MM.1S (cell line): Measurements from ENCODE around the gene DAP.

Source experiments
- DNase-seq: peaks from one replicate; pipeline ENCODE4 v3.0.0-alpha.2; 2015
- H2AFZ ChIP-seq: fragments of 300-600 bp; sonication (generic); 2 replicates; pipeline ENCODE4 v1.6.0; 2016; ENCODE audit warnings: antibody characterized with exemption, low read length
- H3F3A ChIP-seq: fragments of 300-600 bp; sonication (generic); 2 replicates; pipeline ENCODE4 v1.6.1; 2016; ENCODE audit warnings: mild to moderate bottlenecking, antibody characterized with exemption, low read length, moderate library complexity, mixed read lengths; ENCODE audit not compliant: insufficient read depth
- H3K27ac ChIP-seq: fragments of 300-600 bp; sonication (generic); 2 replicates; pipeline ENCODE4 v1.5.1; 2016; ENCODE audit warnings: mild to moderate bottlenecking, low read length
- H3K27me3 ChIP-seq: fragments of 300-600 bp; sonication (generic); replicated peaks from 2 replicates; pipeline ENCODE4 v1.6.0; 2016; ENCODE audit warnings: low read length; ENCODE audit not compliant: insufficient read depth
- H3K36me3 ChIP-seq: fragments of 300-600 bp; sonication (generic); replicated peaks from 2 replicates; pipeline ENCODE4 v1.6.1; 2016; ENCODE audit warnings: mild to moderate bottlenecking, low read length, mixed read lengths; ENCODE audit not compliant: insufficient read depth
- H3K4me1 ChIP-seq: fragments of 300-600 bp; sonication (generic); 2 replicates; pipeline ENCODE4 v1.6.1; 2016; ENCODE audit warnings: low read length, mixed read lengths
- H3K4me2 ChIP-seq: fragments of 300-600 bp; sonication (generic); 2 replicates; pipeline ENCODE4 v1.6.0; 2016; ENCODE audit warnings: low read depth, low read length
- H3K4me3 ChIP-seq: fragments of 300-600 bp; sonication (generic); 2 replicates; pipeline ENCODE4 v1.5.1; 2016; ENCODE audit warnings: low read length, mixed read lengths
- H3K79me2 ChIP-seq: fragments of 300-600 bp; sonication (generic); 2 replicates; pipeline ENCODE4 v1.6.1; 2016; ENCODE audit warnings: mixed run types, low read length, mixed read lengths
- H3K9ac ChIP-seq: fragments of 300-600 bp; sonication (generic); 2 replicates; pipeline ENCODE4 v1.6.1; 2016; ENCODE audit warnings: low read length, mixed read lengths
- H3K9me2 ChIP-seq: fragments of 300-600 bp; sonication (generic); replicated peaks from 2 replicates; pipeline ENCODE4 v1.6.1; 2016; ENCODE audit warnings: mild to moderate bottlenecking, low read length, mixed read lengths; ENCODE audit not compliant: insufficient read depth
- H3K9me3 ChIP-seq: fragments of 300-600 bp; sonication (generic); replicated peaks from 2 replicates; pipeline ENCODE4 v1.6.1; 2016; ENCODE audit warnings: mild to moderate bottlenecking, low read length, mixed read lengths; ENCODE audit not compliant: insufficient read depth
- H4K20me1 ChIP-seq: fragments of 300-600 bp; sonication (generic); 2 replicates; pipeline ENCODE4 v1.6.1; 2016; ENCODE audit warnings: mild to moderate bottlenecking, low read length, moderate library complexity, mixed read lengths; ENCODE audit not compliant: insufficient read depth
- CTCF ChIP-seq: fragments of 300-600 bp; sonication (generic); IDR thresholded peaks from 2 replicates; pipeline ENCODE4 v1.5.1; 2016; ENCODE audit warnings: antibody characterized with exemption, low read length, mixed read lengths
- EZH2 ChIP-seq: fragments of 300-600 bp; sonication (generic); optimal IDR thresholded peaks from 2 replicates; pipeline ENCODE3; 2017; ENCODE audit warnings: low read depth, mild to moderate bottlenecking, antibody characterized with exemption, low read length, mixed read lengths
- EZH2phosphoT487 ChIP-seq: fragments of 300-600 bp; sonication (generic); IDR thresholded peaks from 2 replicates; pipeline ENCODE4 v1.6.1; 2018; ENCODE audit warnings: antibody characterized with exemption, low read length

DAP gene

GRCh38 chr5:10761185-10761932, at the start of gene DAP:
DAP (minus strand) TSS chr5:10761234; CDS start chr5:10761068, 166 bp downstream.
- peak; percentile 92 for DNase-seq
- Histone ChIP-seq H3K9ac (peak within 1 kb of the TSS; percentile 62), H3F3A (0 out of 2 replicates have a peak, but pooled peaks cover 6% of the 10 kb centered on the region), H3K27ac (peak within 1 kb of the TSS; percentile 13; the same call in 1 of the 2 replicates), H3K9me2 (no peaks in the 10 kb centered on the region), H3K27me3 (no peaks in the 10 kb centered on the region), H3K36me3 (no peaks in the 10 kb centered on the region), H4K20me1 (no peaks in the 10 kb centered on the region), H3K9me3 (no peaks in the 10 kb centered on the region), H2AFZ (peak within 1 kb of the TSS; percentile 82), H3K4me2 (peak within 1 kb of the TSS; percentile 95), H3K4me1 (0 out of 2 replicates have a peak, but pooled peaks cover 7% of the 10 kb centered on the region), H3K4me3 (peak within 1 kb of the TSS; percentile 64), H3K79me2 (peaks cover 42% of the 10 kb centered on the region)
- TF ChIP-seq EZH2 (no peak), EZH2phosphoT487 (no peak), CTCF (no peak)

GRCh38 chr5:10808347-10809226, 47.6 kb upstream of the DAP start:
- H3K36me3 ChIP-seq = no peaks in the 10 kb centered on the region
- no peak overlapping the region for H3K4me2 ChIP-seq
- no peaks in the 10 kb centered on the region for H3K27me3 ChIP-seq
- no peaks in the 10 kb centered on the region for H4K20me1 ChIP-seq
- TF ChIP-seq EZH2 = no peak
- TF ChIP-seq EZH2phosphoT487 = no peak
- no peak for TF ChIP-seq CTCF
- no peaks in the 10 kb centered on the region for H3K4me1 ChIP-seq
- H3K9me2 ChIP-seq = no peaks in the 10 kb centered on the region
- no peak overlapping the region for H2AFZ ChIP-seq
- H3K9ac ChIP-seq = no peak overlapping the region
- H3K9me3 ChIP-seq = no peaks in the 10 kb centered on the region
- no peaks in the 10 kb centered on the region for H3K79me2 ChIP-seq
- H3K4me3 ChIP-seq = no peak overlapping the region
- no peak for DNase-seq
- H3K27ac ChIP-seq = no peak overlapping the region
- H3F3A ChIP-seq = no peaks in the 10 kb centered on the region

- no peak overlapping the region for H3K4me3 ChIP-seq
- H3F3A ChIP-seq = peaks cover 10% of the 10 kb centered on the region; the same call in 1 of the 2 replicates
- no peaks in the 10 kb centered on the region for H4K20me1 ChIP-seq
- H3K27ac ChIP-seq = peak overlapping the region; percentile 6; the same call in 1 of the 2 replicates
- H3K9ac ChIP-seq = no peak overlapping the region
- no peaks in the 10 kb centered on the region for H3K36me3 ChIP-seq
- no peaks in the 10 kb centered on the region for H3K9me3 ChIP-seq
- H3K4me1 ChIP-seq = peaks cover 21% of the 10 kb centered on the region
- TF ChIP-seq CTCF = no peak
- no peak for TF ChIP-seq EZH2phosphoT487
- no peak for TF ChIP-seq EZH2
- peak; percentile 88 for DNase-seq
- no peaks in the 10 kb centered on the region for H3K27me3 ChIP-seq
- no peak overlapping the region for H2AFZ ChIP-seq
- H3K4me2 ChIP-seq = peak overlapping the region; percentile 38
- H3K9me2 ChIP-seq = no peaks in the 10 kb centered on the region
- H3K79me2 ChIP-seq = no peaks in the 10 kb centered on the region
Measured at GRCh38 chr5:10801931-10802666, 41.1 kb upstream of the DAP start.
